WTC11 (cell line): ENCODE data around the gene NARS2. TPM values are rescaled to one million over a fixed set of nuclear protein-coding genes. Genes with fewer than 3 reads are reported as not detected.

Source experiments
- ATAC-seq: fragments of 200-7000 bp; cut with Tn5 transposase; 2 replicates; pipeline ENCODE4 v1.10.0; 2021; ENCODE audit warnings: mild to moderate bottlenecking, moderate library complexity
- CTCF ChIA-PET: fragments of 300-600 bp; sonication (Branson Sonifier 250); formaldehyde crosslinking; loops from one replicate; lab custom pipeline; 2021; ENCODE audit warnings: antibody characterized with exemption; lab: Charles Lee
- POLR2A ChIA-PET: fragments of 350-600 bp; sonication (Branson Sonifier 250); formaldehyde crosslinking; loops from one replicate; lab custom pipeline; 2021; ENCODE audit warnings: antibody characterized with exemption; lab: Charles Lee
- DNase-seq: peaks from one replicate; pipeline ENCODE4 v3.0.0; 2021; ENCODE audit warnings: low spot score
- H3K27ac Mint-ChIP-seq: 2 replicates; pipeline ENCODE4 v1.8.0; 2021; ENCODE audit warnings: mixed read lengths
- H3K27me3 Mint-ChIP-seq: 2 replicates; pipeline ENCODE4 v1.8.0; 2021; ENCODE audit warnings: low read depth, mild to moderate bottlenecking, moderate library complexity, mixed read lengths
- H3K36me3 Mint-ChIP-seq: 2 replicates; pipeline ENCODE4 v1.8.0; 2021; ENCODE audit warnings: mixed read lengths
- H3K4me1 Mint-ChIP-seq: 2 replicates; pipeline ENCODE4 v1.8.0; 2022; ENCODE audit warnings: mixed read lengths
- H3K4me3 Mint-ChIP-seq: 2 replicates; pipeline ENCODE4 v1.8.0; 2021; ENCODE audit warnings: mild to moderate bottlenecking, moderate library complexity, mixed read lengths
- H3K9me3 Mint-ChIP-seq: 2 replicates; pipeline ENCODE4 v1.8.0; 2021; ENCODE audit warnings: mixed read lengths
- ATF1 ChIP-seq: sonication (generic); formaldehyde crosslinking; IDR thresholded peaks from 2 replicates; pipeline ENCODE4 v1.8.1; 2023; ENCODE audit warnings: mild to moderate bottlenecking, moderate library complexity, missing genetic modification reagents
- EMX1 ChIP-seq: fragments of 250-450 bp; sonication (Bioruptor Pico); IDR thresholded peaks from 2 replicates; pipeline ENCODE4 v1.8.0; 2021; ENCODE audit warnings: mild to moderate bottlenecking
- ETV6 ChIP-seq: sonication (generic); formaldehyde crosslinking; IDR thresholded peaks from 2 replicates; pipeline ENCODE4 v1.8.1; 2022; ENCODE audit warnings: mild to moderate bottlenecking, missing genetic modification reagents
- FOXK1 ChIP-seq: sonication (generic); formaldehyde crosslinking; IDR thresholded peaks from 2 replicates; pipeline ENCODE4 v1.8.0; 2022; ENCODE audit warnings: mild to moderate bottlenecking, moderate library complexity, missing genetic modification reagents
- GABPB1 ChIP-seq: sonication (generic); formaldehyde crosslinking; IDR thresholded peaks from 2 replicates; pipeline ENCODE4 v1.8.1; 2023; ENCODE audit warnings: mild to moderate bottlenecking, missing genetic modification reagents
- GRHL2 ChIP-seq: fragments of 250-450 bp; sonication (Bioruptor Pico); IDR thresholded peaks from 2 replicates; pipeline ENCODE4 v1.8.0; 2022; ENCODE audit warnings: mild to moderate bottlenecking, moderate library complexity; ENCODE audit not compliant: insufficient replicate concordance, severe bottlenecking
- HMGA2 ChIP-seq: fragments of 250-450 bp; sonication (Bioruptor Pico); IDR thresholded peaks from 2 replicates; pipeline ENCODE4 v1.4.0; 2021; ENCODE audit warnings: mild to moderate bottlenecking, moderate library complexity
- JAZF1 ChIP-seq: fragments of 250-450 bp; sonication (Bioruptor Pico); IDR thresholded peaks from 2 replicates; pipeline ENCODE4 v1.9.0; 2021; ENCODE audit warnings: moderate library complexity, mild to moderate bottlenecking, inconsistent platforms
- NR2C2 ChIP-seq: sonication (generic); formaldehyde crosslinking; IDR thresholded peaks from 2 replicates; pipeline ENCODE4 v1.8.0; 2022; ENCODE audit warnings: mild to moderate bottlenecking, missing genetic modification reagents
- PRRX2 ChIP-seq: fragments of 250-450 bp; sonication (Bioruptor Pico); IDR thresholded peaks from 2 replicates; pipeline ENCODE4 v1.8.0; 2021; ENCODE audit warnings: mild to moderate bottlenecking
- ZBTB21 ChIP-seq: sonication (generic); formaldehyde crosslinking; IDR thresholded peaks from 2 replicates; pipeline ENCODE4 v1.8.1; 2023; ENCODE audit warnings: mild to moderate bottlenecking, missing genetic modification reagents, borderline replicate concordance
- ZNF121 ChIP-seq: sonication (generic); formaldehyde crosslinking; IDR thresholded peaks from 2 replicates; pipeline ENCODE4 v1.8.0; 2023; ENCODE audit warnings: missing genetic modification reagents
- ZNF232 ChIP-seq: sonication (generic); formaldehyde crosslinking; IDR thresholded peaks from 2 replicates; pipeline ENCODE4 v1.8.0; 2022; ENCODE audit warnings: mild to moderate bottlenecking, missing genetic modification reagents
- ZNF423 ChIP-seq: fragments of 250-450 bp; sonication (Bioruptor Pico); IDR thresholded peaks from 2 replicates; pipeline ENCODE4 v2.1.2; 2022; ENCODE audit warnings: mild to moderate bottlenecking, moderate library complexity
- total RNA-seq: library from RNA; stranded (reverse); gene quantifications from 3 replicates; pipeline ENCODE4 v1.2.3, GENCODE V29; 2021
- TF ChIP-seq, protein P1 (sequence below): sonication (generic); formaldehyde crosslinking; IDR thresholded peaks from 2 replicates; pipeline ENCODE4 v1.8.0; 2023; ENCODE audit warnings: missing genetic modification reagents, mild to moderate bottlenecking, borderline replicate concordance
- TF ChIP-seq, protein P2 (sequence below): sonication (generic); formaldehyde crosslinking; IDR thresholded peaks from 2 replicates; pipeline ENCODE4 v1.8.1; 2023; ENCODE audit warnings: mild to moderate bottlenecking, missing genetic modification reagents, borderline replicate concordance
- TF ChIP-seq, protein P3 (sequence below): fragments of 250-450 bp; sonication (Bioruptor Pico); IDR thresholded peaks from 2 replicates; pipeline ENCODE4 v1.9.0; 2021; ENCODE audit warnings: moderate library complexity, mild to moderate bottlenecking, inconsistent platforms, borderline replicate concordance
- TF ChIP-seq, protein P4 (sequence below): sonication (generic); formaldehyde crosslinking; IDR thresholded peaks from 2 replicates; pipeline ENCODE4 v1.8.0; 2022; ENCODE audit warnings: mild to moderate bottlenecking, missing genetic modification reagents
- TF ChIP-seq, protein P5 (sequence below): fragments of 250-450 bp; sonication (Bioruptor Pico); IDR thresholded peaks from 2 replicates; pipeline ENCODE4 v1.9.0; 2021; ENCODE audit warnings: mild to moderate bottlenecking

Gene NARS2
- total RNA-seq, 1 experiment from 2014 or later, result 36.4 TPM

DNA sequence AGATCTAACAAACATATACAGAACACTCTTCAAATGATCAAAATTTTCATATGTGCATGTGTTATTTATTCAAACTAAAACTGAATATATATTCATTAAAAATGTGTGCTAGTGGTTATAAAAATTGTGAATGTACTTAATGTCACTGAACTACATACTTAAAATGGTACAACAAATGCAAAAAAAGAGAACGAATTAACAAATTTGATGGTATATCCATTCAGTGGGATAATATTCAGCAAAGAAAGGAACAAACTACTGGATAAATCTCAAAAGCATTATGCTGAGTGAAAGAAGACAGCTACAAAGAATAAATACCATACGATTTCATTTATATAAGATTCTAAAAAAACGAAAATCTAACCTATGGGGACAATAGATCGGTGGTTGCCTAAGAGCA, 64.1 kb downstream of the NARS2 start (continued):
- TF ChIP-seq, protein P1, sequence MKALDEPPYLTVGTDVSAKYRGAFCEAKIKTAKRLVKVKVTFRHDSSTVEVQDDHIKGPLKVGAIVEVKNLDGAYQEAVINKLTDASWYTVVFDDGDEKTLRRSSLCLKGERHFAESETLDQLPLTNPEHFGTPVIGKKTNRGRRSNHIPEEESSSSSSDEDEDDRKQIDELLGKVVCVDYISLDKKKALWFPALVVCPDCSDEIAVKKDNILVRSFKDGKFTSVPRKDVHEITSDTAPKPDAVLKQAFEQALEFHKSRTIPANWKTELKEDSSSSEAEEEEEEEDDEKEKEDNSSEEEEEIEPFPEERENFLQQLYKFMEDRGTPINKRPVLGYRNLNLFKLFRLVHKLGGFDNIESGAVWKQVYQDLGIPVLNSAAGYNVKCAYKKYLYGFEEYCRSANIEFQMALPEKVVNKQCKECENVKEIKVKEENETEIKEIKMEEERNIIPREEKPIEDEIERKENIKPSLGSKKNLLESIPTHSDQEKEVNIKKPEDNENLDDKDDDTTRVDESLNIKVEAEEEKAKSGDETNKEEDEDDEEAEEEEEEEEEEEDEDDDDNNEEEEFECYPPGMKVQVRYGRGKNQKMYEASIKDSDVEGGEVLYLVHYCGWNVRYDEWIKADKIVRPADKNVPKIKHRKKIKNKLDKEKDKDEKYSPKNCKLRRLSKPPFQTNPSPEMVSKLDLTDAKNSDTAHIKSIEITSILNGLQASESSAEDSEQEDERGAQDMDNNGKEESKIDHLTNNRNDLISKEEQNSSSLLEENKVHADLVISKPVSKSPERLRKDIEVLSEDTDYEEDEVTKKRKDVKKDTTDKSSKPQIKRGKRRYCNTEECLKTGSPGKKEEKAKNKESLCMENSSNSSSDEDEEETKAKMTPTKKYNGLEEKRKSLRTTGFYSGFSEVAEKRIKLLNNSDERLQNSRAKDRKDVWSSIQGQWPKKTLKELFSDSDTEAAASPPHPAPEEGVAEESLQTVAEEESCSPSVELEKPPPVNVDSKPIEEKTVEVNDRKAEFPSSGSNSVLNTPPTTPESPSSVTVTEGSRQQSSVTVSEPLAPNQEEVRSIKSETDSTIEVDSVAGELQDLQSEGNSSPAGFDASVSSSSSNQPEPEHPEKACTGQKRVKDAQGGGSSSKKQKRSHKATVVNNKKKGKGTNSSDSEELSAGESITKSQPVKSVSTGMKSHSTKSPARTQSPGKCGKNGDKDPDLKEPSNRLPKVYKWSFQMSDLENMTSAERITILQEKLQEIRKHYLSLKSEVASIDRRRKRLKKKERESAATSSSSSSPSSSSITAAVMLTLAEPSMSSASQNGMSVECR (CRISPR knock-in tag), result no peak
- TF ChIP-seq, protein P2, sequence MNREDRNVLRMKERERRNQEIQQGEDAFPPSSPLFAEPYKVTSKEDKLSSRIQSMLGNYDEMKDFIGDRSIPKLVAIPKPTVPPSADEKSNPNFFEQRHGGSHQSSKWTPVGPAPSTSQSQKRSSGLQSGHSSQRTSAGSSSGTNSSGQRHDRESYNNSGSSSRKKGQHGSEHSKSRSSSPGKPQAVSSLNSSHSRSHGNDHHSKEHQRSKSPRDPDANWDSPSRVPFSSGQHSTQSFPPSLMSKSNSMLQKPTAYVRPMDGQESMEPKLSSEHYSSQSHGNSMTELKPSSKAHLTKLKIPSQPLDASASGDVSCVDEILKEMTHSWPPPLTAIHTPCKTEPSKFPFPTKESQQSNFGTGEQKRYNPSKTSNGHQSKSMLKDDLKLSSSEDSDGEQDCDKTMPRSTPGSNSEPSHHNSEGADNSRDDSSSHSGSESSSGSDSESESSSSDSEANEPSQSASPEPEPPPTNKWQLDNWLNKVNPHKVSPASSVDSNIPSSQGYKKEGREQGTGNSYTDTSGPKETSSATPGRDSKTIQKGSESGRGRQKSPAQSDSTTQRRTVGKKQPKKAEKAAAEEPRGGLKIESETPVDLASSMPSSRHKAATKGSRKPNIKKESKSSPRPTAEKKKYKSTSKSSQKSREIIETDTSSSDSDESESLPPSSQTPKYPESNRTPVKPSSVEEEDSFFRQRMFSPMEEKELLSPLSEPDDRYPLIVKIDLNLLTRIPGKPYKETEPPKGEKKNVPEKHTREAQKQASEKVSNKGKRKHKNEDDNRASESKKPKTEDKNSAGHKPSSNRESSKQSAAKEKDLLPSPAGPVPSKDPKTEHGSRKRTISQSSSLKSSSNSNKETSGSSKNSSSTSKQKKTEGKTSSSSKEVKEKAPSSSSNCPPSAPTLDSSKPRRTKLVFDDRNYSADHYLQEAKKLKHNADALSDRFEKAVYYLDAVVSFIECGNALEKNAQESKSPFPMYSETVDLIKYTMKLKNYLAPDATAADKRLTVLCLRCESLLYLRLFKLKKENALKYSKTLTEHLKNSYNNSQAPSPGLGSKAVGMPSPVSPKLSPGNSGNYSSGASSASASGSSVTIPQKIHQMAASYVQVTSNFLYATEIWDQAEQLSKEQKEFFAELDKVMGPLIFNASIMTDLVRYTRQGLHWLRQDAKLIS (CRISPR knock-in tag), result no peak
- no peak for TF ChIP-seq ZNF121

DNA sequence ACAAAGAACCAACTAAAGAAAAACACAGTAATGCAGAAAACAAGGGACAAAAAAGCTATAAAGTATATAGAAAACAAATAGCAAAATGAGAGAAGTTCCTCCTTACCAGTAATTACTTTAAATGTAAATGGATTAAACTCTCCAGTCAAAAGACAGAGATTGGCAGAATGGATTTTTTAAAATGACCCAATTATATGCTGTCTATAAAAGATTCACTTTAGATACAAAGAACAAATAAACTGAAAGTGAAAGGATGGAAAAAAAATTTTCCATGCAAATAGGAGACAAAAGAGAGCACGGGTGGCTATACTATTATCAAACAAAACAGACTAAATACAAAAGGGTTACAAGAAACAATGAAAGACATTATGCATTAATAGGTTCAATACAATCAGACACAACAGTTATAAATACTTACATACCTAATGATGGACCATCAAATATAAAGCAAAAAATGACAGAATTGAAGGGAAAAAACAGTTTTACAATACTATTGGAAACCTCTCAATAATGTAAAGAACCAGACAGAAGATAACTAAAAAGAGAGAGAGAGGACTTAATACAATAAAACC, 64.6 kb downstream of the NARS2 start:
- no peak for TF ChIP-seq FOXK1 (CRISPR knock-in tag)
- TF ChIP-seq ETV6 (CRISPR knock-in tag), result no peak
- no peak for TF ChIP-seq ATF1 (CRISPR knock-in tag)
- TF ChIP-seq, all 79 proteins: peak for 0
- Mint-ChIP-seq H3K36me3 (peaks cover 36% of the 10 kb centered on the region), H3K9me3 (peaks cover 23% of the 10 kb centered on the region), H3K27me3 (no peaks in the 10 kb centered on the region), H3K4me3 (no peak overlapping the region), H3K4me1 (peaks cover 23% of the 10 kb centered on the region), H3K27ac (no peak overlapping the region)
- CTCF ChIA-PET, result interaction anchor here (0.7 kb wide), 1 partner anchor 1420 kb away, joined by 3 read pairs; no protein-coding TSS in a partner anchor
- POLR2A ChIA-PET, result no interaction called here
- ATAC-seq (no peak), DNase-seq (no peak)

DNA sequence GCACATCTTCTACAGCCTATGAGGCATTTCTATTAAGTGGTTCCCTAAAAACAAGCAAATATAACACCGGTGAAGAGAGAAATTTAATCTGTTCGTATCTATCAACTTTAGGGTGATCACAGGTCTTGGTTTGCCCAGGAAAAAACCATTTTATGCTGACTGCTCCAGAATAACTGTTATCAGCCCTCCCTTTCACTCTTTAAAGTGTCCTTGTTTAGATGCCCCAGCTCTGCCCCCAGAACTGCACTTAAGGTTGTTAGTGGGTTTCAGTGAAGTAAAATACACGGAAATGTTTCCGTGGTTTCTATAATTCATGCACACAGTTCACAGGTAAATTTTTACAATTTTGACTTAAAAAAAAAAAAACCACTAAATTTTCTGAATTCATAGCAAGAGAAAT, 70.0 kb downstream of the NARS2 start:
- Mint-ChIP-seq H3K4me3 (no peak overlapping the region), H3K36me3 (peaks cover 10% of the 10 kb centered on the region), H3K27me3 (no peaks in the 10 kb centered on the region), H3K9me3 (peaks cover 4% of the 10 kb centered on the region), H3K27ac (no peak overlapping the region; the same call in 1 of the 2 replicates), H3K4me1 (peaks cover 34% of the 10 kb centered on the region)
- ChIA-PET POLR2A (interaction anchor here (0.7 kb wide), 1 partner anchor 8 kb away, joined by 4 read pairs; no protein-coding TSS in a partner anchor), CTCF (interaction anchor here (0.7 kb wide), 1 partner anchor 205 kb away, joined by 3 read pairs; no protein-coding TSS in a partner anchor)
- ATAC-seq (no peak), DNase-seq (no peak)
- TF ChIP-seq GRHL2 (no peak), JAZF1 (no peak), PRRX2 (CRISPR knock-in tag) (no peak), ZNF232 (CRISPR knock-in tag) (no peak), ZBTB21 (CRISPR knock-in tag) (no peak), EMX1 (no peak), GABPB1 (CRISPR knock-in tag) (no peak), NR2C2 (CRISPR knock-in tag) (no peak), FOXK1 (CRISPR knock-in tag) (no peak), HMGA2 (no peak), ZNF423 (CRISPR knock-in tag) (no peak)
- TF ChIP-seq, protein P3, sequence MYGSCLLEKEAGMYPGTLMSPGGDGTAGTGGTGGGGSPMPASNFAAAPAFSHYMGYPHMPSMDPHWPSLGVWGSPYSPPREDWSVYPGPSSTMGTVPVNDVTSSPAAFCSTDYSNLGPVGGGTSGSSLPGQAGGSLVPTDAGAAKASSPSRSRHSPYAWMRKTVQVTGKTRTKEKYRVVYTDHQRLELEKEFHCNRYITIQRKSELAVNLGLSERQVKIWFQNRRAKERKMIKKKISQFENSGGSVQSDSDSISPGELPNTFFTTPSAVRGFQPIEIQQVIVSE, result no peak
- TF ChIP-seq, protein P4, sequence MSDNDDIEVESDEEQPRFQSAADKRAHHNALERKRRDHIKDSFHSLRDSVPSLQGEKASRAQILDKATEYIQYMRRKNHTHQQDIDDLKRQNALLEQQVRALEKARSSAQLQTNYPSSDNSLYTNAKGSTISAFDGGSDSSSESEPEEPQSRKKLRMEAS, result no peak
- TF ChIP-seq, protein P5, sequence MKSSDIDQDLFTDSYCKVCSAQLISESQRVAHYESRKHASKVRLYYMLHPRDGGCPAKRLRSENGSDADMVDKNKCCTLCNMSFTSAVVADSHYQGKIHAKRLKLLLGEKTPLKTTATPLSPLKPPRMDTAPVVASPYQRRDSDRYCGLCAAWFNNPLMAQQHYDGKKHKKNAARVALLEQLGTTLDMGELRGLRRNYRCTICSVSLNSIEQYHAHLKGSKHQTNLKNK (CRISPR knock-in tag), result no peak
- TF ChIP-seq, protein P1 (CRISPR knock-in tag), result no peak
